WTC11 (cell line): ENCODE measurements around the gene VSTM2B. TPM values are rescaled to one million over a fixed set of nuclear protein-coding genes. Genes with fewer than 3 reads are reported as not detected.

Source experiments
- ATAC-seq: fragments of 200-7000 bp; cut with Tn5 transposase; 2 replicates; pipeline ENCODE4 v1.10.0; 2021; ENCODE audit warnings: mild to moderate bottlenecking, moderate library complexity
- CTCF ChIA-PET: fragments of 300-600 bp; sonication (Branson Sonifier 250); formaldehyde crosslinking; loops from one replicate; lab custom pipeline; 2021; ENCODE audit warnings: antibody characterized with exemption; lab: Charles Lee
- POLR2A ChIA-PET: fragments of 350-600 bp; sonication (Branson Sonifier 250); formaldehyde crosslinking; loops from one replicate; lab custom pipeline; 2021; ENCODE audit warnings: antibody characterized with exemption; lab: Charles Lee
- DNase-seq: peaks from one replicate; pipeline ENCODE4 v3.0.0; 2021; ENCODE audit warnings: low spot score
- H3K27ac Mint-ChIP-seq: 2 replicates; pipeline ENCODE4 v1.8.0; 2021; ENCODE audit warnings: mixed read lengths
- H3K27me3 Mint-ChIP-seq: 2 replicates; pipeline ENCODE4 v1.8.0; 2021; ENCODE audit warnings: low read depth, mild to moderate bottlenecking, moderate library complexity, mixed read lengths
- H3K36me3 Mint-ChIP-seq: 2 replicates; pipeline ENCODE4 v1.8.0; 2021; ENCODE audit warnings: mixed read lengths
- H3K4me1 Mint-ChIP-seq: 2 replicates; pipeline ENCODE4 v1.8.0; 2022; ENCODE audit warnings: mixed read lengths
- H3K4me3 Mint-ChIP-seq: 2 replicates; pipeline ENCODE4 v1.8.0; 2021; ENCODE audit warnings: mild to moderate bottlenecking, moderate library complexity, mixed read lengths
- H3K9me3 Mint-ChIP-seq: 2 replicates; pipeline ENCODE4 v1.8.0; 2021; ENCODE audit warnings: mixed read lengths
- ATF6 ChIP-seq: sonication (generic); formaldehyde crosslinking; IDR thresholded peaks from 2 replicates; pipeline ENCODE4 v1.8.1; 2023; ENCODE audit warnings: mild to moderate bottlenecking, missing genetic modification reagents
- E2F5 ChIP-seq: sonication (generic); formaldehyde crosslinking; IDR thresholded peaks from 2 replicates; pipeline ENCODE4 v1.8.1; 2022; ENCODE audit warnings: mild to moderate bottlenecking, moderate library complexity, missing genetic modification reagents
- FOXP1 ChIP-seq: sonication (generic); formaldehyde crosslinking; IDR thresholded peaks from 2 replicates; pipeline ENCODE4 v1.8.0; 2022; ENCODE audit warnings: missing genetic modification reagents, mild to moderate bottlenecking, moderate library complexity, borderline replicate concordance
- HMGA2 ChIP-seq: fragments of 250-450 bp; sonication (Bioruptor Pico); IDR thresholded peaks from 2 replicates; pipeline ENCODE4 v1.4.0; 2021; ENCODE audit warnings: mild to moderate bottlenecking, moderate library complexity
- MAX ChIP-seq: sonication (generic); formaldehyde crosslinking; IDR thresholded peaks from 2 replicates; pipeline ENCODE4 v1.8.0; 2022; ENCODE audit warnings: mild to moderate bottlenecking, missing genetic modification reagents
- MXD4 ChIP-seq: fragments of 250-450 bp; sonication (Bioruptor Pico); IDR thresholded peaks from 2 replicates; pipeline ENCODE4 v1.8.0; 2021; ENCODE audit warnings: mild to moderate bottlenecking, moderate library complexity, borderline replicate concordance
- NR1H2 ChIP-seq: sonication (generic); formaldehyde crosslinking; IDR thresholded peaks from 2 replicates; pipeline ENCODE4 v1.9.0; 2021; ENCODE audit warnings: mild to moderate bottlenecking, moderate library complexity, missing genetic modification reagents
- NR3C1 ChIP-seq: sonication (generic); formaldehyde crosslinking; conservative IDR thresholded peaks from 2 replicates; pipeline ENCODE4 v1.8.1; 2023; ENCODE audit warnings: low read depth, mild to moderate bottlenecking, missing genetic modification reagents
- RELA ChIP-seq: sonication (generic); formaldehyde crosslinking; IDR thresholded peaks from 2 replicates; pipeline ENCODE4 v1.8.1; 2022; ENCODE audit warnings: missing genetic modification reagents, mild to moderate bottlenecking, borderline replicate concordance
- TCF7 ChIP-seq: sonication (generic); formaldehyde crosslinking; IDR thresholded peaks from 2 replicates; pipeline ENCODE4 v1.8.0; 2022; ENCODE audit warnings: mild to moderate bottlenecking, low read depth, missing genetic modification reagents, moderate library complexity
- ZBTB21 ChIP-seq: sonication (generic); formaldehyde crosslinking; IDR thresholded peaks from 2 replicates; pipeline ENCODE4 v1.8.1; 2023; ENCODE audit warnings: mild to moderate bottlenecking, missing genetic modification reagents, borderline replicate concordance
- ZNF219 ChIP-seq: sonication (generic); formaldehyde crosslinking; IDR thresholded peaks from 2 replicates; pipeline ENCODE4 v1.8.0; 2023; ENCODE audit warnings: missing genetic modification reagents, mild to moderate bottlenecking, borderline replicate concordance
- ZNF281 ChIP-seq: sonication (generic); formaldehyde crosslinking; IDR thresholded peaks from 2 replicates; pipeline ENCODE4 v1.8.0; 2023; ENCODE audit warnings: mild to moderate bottlenecking, missing genetic modification reagents
- total RNA-seq: library from RNA; stranded (reverse); gene quantifications from 3 replicates; pipeline ENCODE4 v1.2.3, GENCODE V29; 2021
- TF ChIP-seq, protein P1 (sequence below): sonication (generic); formaldehyde crosslinking; IDR thresholded peaks from 2 replicates; pipeline ENCODE4 v1.8.0; 2022; ENCODE audit warnings: mild to moderate bottlenecking, missing genetic modification reagents
- TF ChIP-seq, protein P2 (sequence below): fragments of 250-450 bp; sonication (Bioruptor Pico); IDR thresholded peaks from 2 replicates; pipeline ENCODE4 v1.9.0; 2021; ENCODE audit warnings: mild to moderate bottlenecking, borderline replicate concordance
- TF ChIP-seq, protein P3 (sequence below): sonication (generic); formaldehyde crosslinking; IDR thresholded peaks from 2 replicates; pipeline ENCODE4 v1.8.1; 2022; ENCODE audit warnings: low read depth, mild to moderate bottlenecking, moderate library complexity, missing genetic modification reagents, borderline replicate concordance

Gene VSTM2B
- total RNA-seq, 1 experiment from 2014 or later, result 3.2 TPM

GRCh38 chr19:29538146-29538545, 12.4 kb downstream of the VSTM2B start (continued):
- TF ChIP-seq, protein P1, sequence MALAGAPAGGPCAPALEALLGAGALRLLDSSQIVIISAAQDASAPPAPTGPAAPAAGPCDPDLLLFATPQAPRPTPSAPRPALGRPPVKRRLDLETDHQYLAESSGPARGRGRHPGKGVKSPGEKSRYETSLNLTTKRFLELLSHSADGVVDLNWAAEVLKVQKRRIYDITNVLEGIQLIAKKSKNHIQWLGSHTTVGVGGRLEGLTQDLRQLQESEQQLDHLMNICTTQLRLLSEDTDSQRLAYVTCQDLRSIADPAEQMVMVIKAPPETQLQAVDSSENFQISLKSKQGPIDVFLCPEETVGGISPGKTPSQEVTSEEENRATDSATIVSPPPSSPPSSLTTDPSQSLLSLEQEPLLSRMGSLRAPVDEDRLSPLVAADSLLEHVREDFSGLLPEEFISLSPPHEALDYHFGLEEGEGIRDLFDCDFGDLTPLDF (CRISPR knock-in tag), result no peak
- TF ChIP-seq, protein P2, sequence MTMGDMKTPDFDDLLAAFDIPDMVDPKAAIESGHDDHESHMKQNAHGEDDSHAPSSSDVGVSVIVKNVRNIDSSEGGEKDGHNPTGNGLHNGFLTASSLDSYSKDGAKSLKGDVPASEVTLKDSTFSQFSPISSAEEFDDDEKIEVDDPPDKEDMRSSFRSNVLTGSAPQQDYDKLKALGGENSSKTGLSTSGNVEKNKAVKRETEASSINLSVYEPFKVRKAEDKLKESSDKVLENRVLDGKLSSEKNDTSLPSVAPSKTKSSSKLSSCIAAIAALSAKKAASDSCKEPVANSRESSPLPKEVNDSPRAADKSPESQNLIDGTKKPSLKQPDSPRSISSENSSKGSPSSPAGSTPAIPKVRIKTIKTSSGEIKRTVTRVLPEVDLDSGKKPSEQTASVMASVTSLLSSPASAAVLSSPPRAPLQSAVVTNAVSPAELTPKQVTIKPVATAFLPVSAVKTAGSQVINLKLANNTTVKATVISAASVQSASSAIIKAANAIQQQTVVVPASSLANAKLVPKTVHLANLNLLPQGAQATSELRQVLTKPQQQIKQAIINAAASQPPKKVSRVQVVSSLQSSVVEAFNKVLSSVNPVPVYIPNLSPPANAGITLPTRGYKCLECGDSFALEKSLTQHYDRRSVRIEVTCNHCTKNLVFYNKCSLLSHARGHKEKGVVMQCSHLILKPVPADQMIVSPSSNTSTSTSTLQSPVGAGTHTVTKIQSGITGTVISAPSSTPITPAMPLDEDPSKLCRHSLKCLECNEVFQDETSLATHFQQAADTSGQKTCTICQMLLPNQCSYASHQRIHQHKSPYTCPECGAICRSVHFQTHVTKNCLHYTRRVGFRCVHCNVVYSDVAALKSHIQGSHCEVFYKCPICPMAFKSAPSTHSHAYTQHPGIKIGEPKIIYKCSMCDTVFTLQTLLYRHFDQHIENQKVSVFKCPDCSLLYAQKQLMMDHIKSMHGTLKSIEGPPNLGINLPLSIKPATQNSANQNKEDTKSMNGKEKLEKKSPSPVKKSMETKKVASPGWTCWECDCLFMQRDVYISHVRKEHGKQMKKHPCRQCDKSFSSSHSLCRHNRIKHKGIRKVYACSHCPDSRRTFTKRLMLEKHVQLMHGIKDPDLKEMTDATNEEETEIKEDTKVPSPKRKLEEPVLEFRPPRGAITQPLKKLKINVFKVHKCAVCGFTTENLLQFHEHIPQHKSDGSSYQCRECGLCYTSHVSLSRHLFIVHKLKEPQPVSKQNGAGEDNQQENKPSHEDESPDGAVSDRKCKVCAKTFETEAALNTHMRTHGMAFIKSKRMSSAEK, result no peak

DNA sequence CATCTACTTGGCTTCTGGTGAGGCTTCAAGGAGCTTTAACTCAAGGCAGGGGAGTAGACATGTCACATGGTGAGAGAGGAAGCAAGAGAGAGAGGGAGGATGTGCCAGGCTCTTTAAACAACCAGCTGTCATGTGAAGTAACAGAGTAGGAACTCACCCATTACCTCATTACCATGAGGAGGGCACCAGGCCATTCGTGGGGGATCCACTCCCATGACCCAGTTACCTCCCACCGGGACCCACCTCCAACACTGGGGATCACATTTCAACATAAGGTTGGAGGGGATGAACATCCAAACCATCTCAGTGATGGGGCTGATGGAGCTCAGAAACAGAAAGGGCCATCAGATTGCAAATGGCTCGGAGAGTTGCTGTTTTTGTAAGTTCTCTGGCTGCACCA, 12.9 kb downstream of the VSTM2B start:
- H3K27ac Mint-ChIP-seq, result no peak overlapping the region
- H3K4me1 Mint-ChIP-seq, result peaks cover 11% of the 10 kb centered on the region
- no peak overlapping the region for H3K4me3 Mint-ChIP-seq
- H3K27me3 Mint-ChIP-seq, result no peaks in the 10 kb centered on the region; the same call in 1 of the 2 replicates
- TF ChIP-seq RELA (CRISPR knock-in tag), result no peak
- no peak for TF ChIP-seq ATF6 (CRISPR knock-in tag)
- TF ChIP-seq, all 79 proteins: peak for 0
- no peaks in the 10 kb centered on the region for H3K36me3 Mint-ChIP-seq
- DNase-seq (no peak), ATAC-seq (no peak)
- POLR2A ChIA-PET, result no interaction called here
- CTCF ChIA-PET, result interaction anchor here (0.8 to 3.2 kb wide), 4 partner anchors 8 to 178 kb away, joined by 3 to 11 read pairs (median 4); no protein-coding TSS in a partner anchor
- no peaks in the 10 kb centered on the region for H3K9me3 Mint-ChIP-seq

GRCh38 chr19:29539131-29539530, 13.3 kb downstream of the VSTM2B start:
- CTCF ChIA-PET, result interaction anchor here (0.8 to 3.2 kb wide), 5 partner anchors 8 to 177 kb away, joined by 3 to 11 read pairs (median 4); no protein-coding TSS in a partner anchor
- ATAC-seq, result no peak
- Mint-ChIP-seq H3K27ac (no peak overlapping the region), H3K4me1 (peaks cover 11% of the 10 kb centered on the region)
- TF ChIP-seq MXD4 (CRISPR knock-in tag) (no peak), ZNF281 (CRISPR knock-in tag) (no peak), ZBTB21 (CRISPR knock-in tag) (no peak), NR1H2 (CRISPR knock-in tag) (no peak), NR3C1 (CRISPR knock-in tag) (no peak), RELA (CRISPR knock-in tag) (no peak), E2F5 (CRISPR knock-in tag) (no peak), ZNF219 (CRISPR knock-in tag) (no peak), HMGA2 (CRISPR knock-in tag) (no peak), TCF7 (CRISPR knock-in tag) (no peak), FOXP1 (CRISPR knock-in tag) (no peak), MAX (CRISPR knock-in tag) (no peak)
- TF ChIP-seq, protein P3, sequence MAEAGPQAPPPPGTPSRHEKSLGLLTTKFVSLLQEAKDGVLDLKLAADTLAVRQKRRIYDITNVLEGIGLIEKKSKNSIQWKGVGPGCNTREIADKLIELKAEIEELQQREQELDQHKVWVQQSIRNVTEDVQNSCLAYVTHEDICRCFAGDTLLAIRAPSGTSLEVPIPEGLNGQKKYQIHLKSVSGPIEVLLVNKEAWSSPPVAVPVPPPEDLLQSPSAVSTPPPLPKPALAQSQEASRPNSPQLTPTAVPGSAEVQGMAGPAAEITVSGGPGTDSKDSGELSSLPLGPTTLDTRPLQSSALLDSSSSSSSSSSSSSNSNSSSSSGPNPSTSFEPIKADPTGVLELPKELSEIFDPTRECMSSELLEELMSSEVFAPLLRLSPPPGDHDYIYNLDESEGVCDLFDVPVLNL (CRISPR knock-in tag), result no peak
- TF ChIP-seq, all 79 proteins: peak for 0
- no peak for DNase-seq
- Mint-ChIP-seq H3K27me3 (no peaks in the 10 kb centered on the region; the same call in 1 of the 2 replicates), H3K36me3 (no peaks in the 10 kb centered on the region), H3K9me3 (no peaks in the 10 kb centered on the region), H3K4me3 (no peak overlapping the region)
- POLR2A ChIA-PET, result interaction anchor here (0.5 kb wide), 1 partner anchor 146 kb away, joined by 6 read pairs; no protein-coding TSS in a partner anchor
